Measurements from ENCODE around the gene UTP25. TPM values are rescaled to one million over a fixed set of nuclear protein-coding genes. Genes with fewer than 3 reads are reported as not detected.

Gene UTP25
- total RNA-seq, 1 experiment from 2014 or later: 19.1 TPM

GRCh38 chr1:209797978-209798639 is 29.7 kb upstream of the UTP25 start:
- Mint-ChIP-seq H3K27me3 (ENCODE audit: unreplicated experiment) (no peaks in the 10 kb centered on the region), H3K9me3 (ENCODE audit: low read depth, unreplicated experiment) (no peaks in the 10 kb centered on the region), H3K36me3 (ENCODE audit: insufficient read depth, unreplicated experiment) (peaks cover 29% of the 10 kb centered on the region), H3K4me3 (ENCODE audit: low read depth, unreplicated experiment) (no peak overlapping the region), H3K4me1 (ENCODE audit: low read depth, unreplicated experiment) (peaks cover 15% of the 10 kb centered on the region), H3K27ac (ENCODE audit: unreplicated experiment) (no peak overlapping the region)
- DNase-seq: no peak
- CTCF ChIA-PET: no interaction called here
- TF ChIP-seq, protein P1, sequence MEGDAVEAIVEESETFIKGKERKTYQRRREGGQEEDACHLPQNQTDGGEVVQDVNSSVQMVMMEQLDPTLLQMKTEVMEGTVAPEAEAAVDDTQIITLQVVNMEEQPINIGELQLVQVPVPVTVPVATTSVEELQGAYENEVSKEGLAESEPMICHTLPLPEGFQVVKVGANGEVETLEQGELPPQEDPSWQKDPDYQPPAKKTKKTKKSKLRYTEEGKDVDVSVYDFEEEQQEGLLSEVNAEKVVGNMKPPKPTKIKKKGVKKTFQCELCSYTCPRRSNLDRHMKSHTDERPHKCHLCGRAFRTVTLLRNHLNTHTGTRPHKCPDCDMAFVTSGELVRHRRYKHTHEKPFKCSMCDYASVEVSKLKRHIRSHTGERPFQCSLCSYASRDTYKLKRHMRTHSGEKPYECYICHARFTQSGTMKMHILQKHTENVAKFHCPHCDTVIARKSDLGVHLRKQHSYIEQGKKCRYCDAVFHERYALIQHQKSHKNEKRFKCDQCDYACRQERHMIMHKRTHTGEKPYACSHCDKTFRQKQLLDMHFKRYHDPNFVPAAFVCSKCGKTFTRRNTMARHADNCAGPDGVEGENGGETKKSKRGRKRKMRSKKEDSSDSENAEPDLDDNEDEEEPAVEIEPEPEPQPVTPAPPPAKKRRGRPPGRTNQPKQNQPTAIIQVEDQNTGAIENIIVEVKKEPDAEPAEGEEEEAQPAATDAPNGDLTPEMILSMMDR (IDR thresholded peaks at IDR 0.05; ENCODE audit: unreplicated experiment): no peak
- intact Hi-C loops (cut with micrococcal nuclease; ENCODE audit: unreplicated experiment): no loop called here
- BruUV-seq (replicated peaks): no TSS peak

DNA sequence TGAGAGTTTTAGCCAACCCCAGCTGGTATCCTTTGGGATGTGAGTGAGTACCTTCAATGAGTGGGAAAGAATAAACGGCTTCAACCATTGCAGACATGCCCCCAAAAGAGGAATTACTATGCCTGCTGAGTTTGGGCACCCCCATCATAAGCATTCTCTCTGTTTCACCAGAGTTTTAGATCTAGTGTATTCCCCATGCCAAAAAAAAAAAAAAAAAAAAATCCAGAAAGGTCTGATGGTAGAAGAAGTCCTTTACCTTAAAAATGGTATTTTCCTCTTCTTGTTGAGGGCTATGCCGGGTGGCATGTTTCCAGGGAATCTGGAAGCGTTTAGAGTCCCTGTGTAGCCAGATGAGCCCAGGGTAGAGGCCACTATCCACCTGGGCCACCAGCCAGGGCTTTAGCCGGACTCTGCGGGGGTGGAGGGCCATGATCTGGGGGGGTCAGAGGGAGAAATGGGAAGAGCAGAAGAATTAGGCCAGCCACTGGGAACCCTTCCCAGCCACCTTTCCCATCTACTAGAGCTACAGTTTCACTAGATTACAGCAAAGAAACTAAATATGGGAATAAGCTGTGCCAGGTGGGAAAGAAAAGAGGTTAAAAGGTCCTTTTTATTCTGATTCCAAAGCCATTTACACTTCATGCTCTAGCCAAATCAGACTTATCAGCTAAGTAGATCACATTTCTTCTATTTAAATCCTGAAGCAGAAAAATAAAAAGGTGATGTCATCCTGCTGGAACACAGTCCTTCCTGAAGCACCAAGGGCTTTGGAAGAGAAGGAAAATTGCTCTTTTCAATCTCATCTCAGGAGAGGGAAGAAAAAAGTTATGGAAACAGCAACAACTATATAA is 26.6 kb upstream of the UTP25 start:
- no peak for DNase-seq
- no TSS peak for BruUV-seq (replicated peaks)
- CTCF ChIA-PET: no interaction called here
- Mint-ChIP-seq H3K4me3 (ENCODE audit: low read depth, unreplicated experiment) (no peak overlapping the region), H3K4me1 (ENCODE audit: low read depth, unreplicated experiment) (peaks cover 38% of the 10 kb centered on the region), H3K9me3 (ENCODE audit: low read depth, unreplicated experiment) (no peaks in the 10 kb centered on the region), H3K27me3 (ENCODE audit: unreplicated experiment) (no peaks in the 10 kb centered on the region), H3K27ac (ENCODE audit: unreplicated experiment) (no peak overlapping the region), H3K36me3 (ENCODE audit: insufficient read depth, unreplicated experiment) (peaks cover 45% of the 10 kb centered on the region)
- TF ChIP-seq, protein P1 (IDR thresholded peaks at IDR 0.05; ENCODE audit: unreplicated experiment): no peak
- intact Hi-C loops (cut with micrococcal nuclease; ENCODE audit: unreplicated experiment): no loop called here

DNA sequence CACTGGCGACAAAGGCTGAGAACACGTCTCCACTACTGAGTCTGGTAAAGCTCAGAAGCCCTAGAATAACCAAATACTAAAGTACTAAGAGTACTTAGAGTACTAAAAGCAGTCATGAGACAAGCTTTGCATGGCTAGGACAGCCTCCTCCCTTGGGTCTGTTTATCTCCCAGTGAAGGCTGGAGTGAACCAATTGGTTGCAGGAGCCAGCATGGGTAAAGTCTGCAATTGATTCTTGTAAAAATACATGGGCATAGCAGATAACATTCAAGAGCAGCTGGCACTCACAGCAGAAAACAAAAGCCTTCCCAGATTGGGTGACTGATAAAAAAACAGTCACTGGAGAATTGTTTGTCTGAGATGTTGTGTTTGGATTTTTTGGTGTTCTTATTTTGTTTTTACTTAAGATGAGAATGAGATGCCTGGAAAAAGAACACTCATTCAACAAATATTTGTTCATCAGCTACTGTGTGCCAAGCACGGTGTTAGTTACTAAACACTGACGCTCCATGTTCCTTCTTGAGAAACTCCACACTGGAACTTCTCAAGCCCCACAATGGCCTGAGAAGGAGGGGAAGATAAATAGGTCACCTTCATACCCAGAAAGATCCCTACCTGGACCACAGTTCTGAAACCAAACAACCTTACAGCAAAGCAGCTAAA is 25.5 kb upstream of the UTP25 start:
- no peak for DNase-seq
- Mint-ChIP-seq H3K36me3 (ENCODE audit: insufficient read depth, unreplicated experiment) (peaks cover 40% of the 10 kb centered on the region), H3K4me3 (ENCODE audit: low read depth, unreplicated experiment) (no peak overlapping the region), H3K27ac (ENCODE audit: unreplicated experiment) (no peak overlapping the region), H3K4me1 (ENCODE audit: low read depth, unreplicated experiment) (peaks cover 39% of the 10 kb centered on the region), H3K9me3 (ENCODE audit: low read depth, unreplicated experiment) (no peaks in the 10 kb centered on the region), H3K27me3 (ENCODE audit: unreplicated experiment) (no peaks in the 10 kb centered on the region)
- no TSS peak for BruUV-seq (replicated peaks)
- TF ChIP-seq, protein P1 (IDR thresholded peaks at IDR 0.05; ENCODE audit: unreplicated experiment): no peak
- CTCF ChIA-PET: no interaction called here
- intact Hi-C loops (cut with micrococcal nuclease; ENCODE audit: unreplicated experiment): no loop called here

DNA sequence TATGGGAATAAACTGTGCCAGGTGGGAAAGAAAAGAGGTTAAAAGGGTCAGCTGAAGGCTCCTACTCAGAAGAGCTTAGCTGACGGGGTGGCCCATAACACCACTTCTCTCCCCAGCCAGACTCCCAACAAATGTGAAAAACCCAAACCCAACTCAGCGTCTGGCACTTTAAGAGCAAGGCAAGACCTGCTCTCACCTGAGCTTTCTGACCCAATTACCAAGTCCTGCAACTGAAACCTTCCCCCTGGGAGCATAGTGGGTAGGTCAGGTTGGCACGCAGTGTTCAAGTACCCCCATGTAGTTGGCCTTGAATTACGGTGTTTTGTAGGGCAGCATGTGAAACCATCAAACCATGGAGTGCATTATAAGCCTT is 25.0 kb upstream of the UTP25 start:
- intact Hi-C loops (cut with micrococcal nuclease; ENCODE audit: unreplicated experiment): no loop called here
- Mint-ChIP-seq H3K4me1 (ENCODE audit: low read depth, unreplicated experiment) (peaks cover 43% of the 10 kb centered on the region), H3K27ac (ENCODE audit: unreplicated experiment) (no peak overlapping the region), H3K9me3 (ENCODE audit: low read depth, unreplicated experiment) (no peaks in the 10 kb centered on the region), H3K36me3 (ENCODE audit: insufficient read depth, unreplicated experiment) (peaks cover 40% of the 10 kb centered on the region), H3K4me3 (ENCODE audit: low read depth, unreplicated experiment) (no peak overlapping the region), H3K27me3 (ENCODE audit: unreplicated experiment) (no peaks in the 10 kb centered on the region)
- TF ChIP-seq, protein P1 (IDR thresholded peaks at IDR 0.05; ENCODE audit: unreplicated experiment): no peak
- CTCF ChIA-PET: no interaction called here
- BruUV-seq (replicated peaks): no TSS peak
- DNase-seq: no peak
